Activated CD4-positive, alpha-beta T cell treated with anti-CD3 and anti-CD28 coated beads, Interleukin-2, amount 10 ng/mL, durations not matched to agents 24 days and 14 days (primary cell): ENCODE measurements around the gene GARIN5B. TPM values are rescaled to one million over a fixed set of nuclear protein-coding genes. Genes with fewer than 3 reads are reported as not detected.

Source experiments
- DNase-seq: peaks from one replicate; pipeline ENCODE4 v3.0.0; 2022
- H3K27ac Mint-ChIP-seq: one replicate; pipeline ENCODE4 v1.8.0; 2022; ENCODE audit warnings: mild to moderate bottlenecking, mixed read lengths
- H3K27me3 Mint-ChIP-seq: one replicate; pipeline ENCODE4 v1.8.0; 2022; ENCODE audit warnings: mixed read lengths
- H3K36me3 Mint-ChIP-seq: one replicate; pipeline ENCODE4 v1.8.0; 2022; ENCODE audit warnings: low read depth, mild to moderate bottlenecking, mixed read lengths
- H3K4me1 Mint-ChIP-seq: one replicate; pipeline ENCODE4 v1.8.0; 2021; ENCODE audit warnings: mixed read lengths
- H3K4me3 Mint-ChIP-seq: one replicate; pipeline ENCODE4 v1.8.0; 2022; ENCODE audit warnings: mild to moderate bottlenecking, moderate library complexity, mixed read lengths
- H3K9me3 Mint-ChIP-seq: one replicate; pipeline ENCODE4 v1.8.0; 2021; ENCODE audit warnings: mixed read lengths
- intact Hi-C: fragments of 100-400 bp; cut with micrococcal nuclease; formaldehyde crosslinking; loops from one replicate; pipeline ENCODE4 v1.15.1; 2023
- total RNA-seq: library from RNA; stranded (reverse); gene quantifications from 2 replicates; pipeline ENCODE4 v1.2.3, GENCODE V29; 2022

The GARIN5B gene
- total RNA-seq, 1 donor from 2014 or later = not detected

GRCh38 chr19:55384131-55384919, 21.3 kb upstream of the GARIN5B start, which contains the start of gene TMEM238:
Gene TMEM238 (minus strand): TSS chr19:55384292. CDS start chr19:55384259, 33 bp downstream.
- DNase-seq = peak; percentile 88
- H3K36me3 Mint-ChIP-seq = peaks cover 52% of the 10 kb centered on the region
- H3K27ac Mint-ChIP-seq = peak within 1 kb of the TSS; percentile 98
- intact Hi-C loops = loop anchor here (2.0 kb wide), 1 partner anchor 82 kb away; no protein-coding TSS in a partner anchor
- peaks cover 41% of the 10 kb centered on the region for H3K4me1 Mint-ChIP-seq
- H3K4me3 Mint-ChIP-seq = peak within 1 kb of the TSS; percentile 97
- H3K27me3 Mint-ChIP-seq = no peaks in the 10 kb centered on the region
- H3K9me3 Mint-ChIP-seq = peaks cover 6% of the 10 kb centered on the region

GRCh38 chr19:55383279-55384130, 20.4 kb upstream of the GARIN5B start:
- peak; percentile 86 for DNase-seq
- peak overlapping the region; percentile 95 for H3K27ac Mint-ChIP-seq
- peaks cover 45% of the 10 kb centered on the region for H3K36me3 Mint-ChIP-seq
- H3K27me3 Mint-ChIP-seq = no peaks in the 10 kb centered on the region
- peaks cover 6% of the 10 kb centered on the region for H3K9me3 Mint-ChIP-seq
- peak overlapping the region; percentile 94 for H3K4me3 Mint-ChIP-seq
- peaks cover 40% of the 10 kb centered on the region for H3K4me1 Mint-ChIP-seq
- intact Hi-C loops = loop anchor here (2.0 kb wide), 1 partner anchor 81 kb away; no protein-coding TSS in a partner anchor

- no peaks in the 10 kb centered on the region for H3K27me3 Mint-ChIP-seq
- intact Hi-C loops = no loop called here
- no peak for DNase-seq
- H3K9me3 Mint-ChIP-seq = peaks cover 6% of the 10 kb centered on the region
- H3K27ac Mint-ChIP-seq = peak overlapping the region; percentile 95
- peaks cover 36% of the 10 kb centered on the region for H3K36me3 Mint-ChIP-seq
- peaks cover 36% of the 10 kb centered on the region for H3K4me1 Mint-ChIP-seq
- peak overlapping the region; percentile 94 for H3K4me3 Mint-ChIP-seq
Observed at GRCh38 chr19:55382522-55383054, 19.5 kb upstream of the GARIN5B start.

GRCh38 chr19:55382013-55382412, 19.0 kb upstream of the GARIN5B start:
- peak overlapping the region; percentile 81 for H3K27ac Mint-ChIP-seq
- peak overlapping the region; percentile 94 for H3K4me3 Mint-ChIP-seq
- H3K4me1 Mint-ChIP-seq = peaks cover 33% of the 10 kb centered on the region
- H3K36me3 Mint-ChIP-seq = peaks cover 30% of the 10 kb centered on the region
- intact Hi-C loops = no loop called here
- H3K27me3 Mint-ChIP-seq = no peaks in the 10 kb centered on the region
- peaks cover 6% of the 10 kb centered on the region for H3K9me3 Mint-ChIP-seq
- DNase-seq = no peak

- intact Hi-C loops = no loop called here
- DNase-seq = no peak
Observed at GRCh38 chr19:55379174-55379573, 16.1 kb upstream of the GARIN5B start.

GRCh38 chr19:55377356-55378131, 14.5 kb upstream of the GARIN5B start:
- intact Hi-C loops = no loop called here
- Mint-ChIP-seq H3K9me3 (peaks cover 6% of the 10 kb centered on the region), H3K27me3 (peaks cover 10% of the 10 kb centered on the region), H3K4me1 (peaks cover 9% of the 10 kb centered on the region), H3K27ac (no peak overlapping the region), H3K36me3 (peaks cover 13% of the 10 kb centered on the region), H3K4me3 (no peak overlapping the region)
- DNase-seq = no peak

More at GRCh38 chr19:55379174-55379573, 16.1 kb upstream of the GARIN5B start:
- H3K27ac Mint-ChIP-seq = no peak overlapping the region
- H3K4me3 Mint-ChIP-seq = no peak overlapping the region
- H3K27me3 Mint-ChIP-seq = peaks cover 3% of the 10 kb centered on the region
- peaks cover 16% of the 10 kb centered on the region for H3K36me3 Mint-ChIP-seq
- peaks cover 6% of the 10 kb centered on the region for H3K9me3 Mint-ChIP-seq
- H3K4me1 Mint-ChIP-seq = peaks cover 16% of the 10 kb centered on the region

- Mint-ChIP-seq H3K4me1 (no peaks in the 10 kb centered on the region), H3K27ac (no peak within 1 kb of the TSS), H3K4me3 (no peak within 1 kb of the TSS), H3K9me3 (no peaks in the 10 kb centered on the region), H3K36me3 (peaks cover 3% of the 10 kb centered on the region), H3K27me3 (peaks cover 21% of the 10 kb centered on the region)
- intact Hi-C loops = no loop called here
- DNase-seq = no peak
Observed at GRCh38 chr19:55376241-55376933, 13.3 kb upstream of the GARIN5B start, which contains the start of gene TMEM190. Gene TMEM190 (plus strand): TSS chr19:55376826. CDS start chr19:55376854, 28 bp downstream.

- Mint-ChIP-seq H3K27ac (no peak overlapping the region), H3K36me3 (peaks cover 2% of the 10 kb centered on the region), H3K9me3 (no peaks in the 10 kb centered on the region), H3K27me3 (peaks cover 36% of the 10 kb centered on the region), H3K4me1 (peaks cover 7% of the 10 kb centered on the region), H3K4me3 (no peak overlapping the region)
- intact Hi-C loops = no loop called here
- no peak for DNase-seq
Observed at GRCh38 chr19:55373993-55374757, 11.1 kb upstream of the GARIN5B start.

- Mint-ChIP-seq H3K27ac (no peak overlapping the region), H3K4me3 (no peak overlapping the region), H3K4me1 (peaks cover 7% of the 10 kb centered on the region), H3K36me3 (peaks cover 2% of the 10 kb centered on the region), H3K9me3 (no peaks in the 10 kb centered on the region), H3K27me3 (peaks cover 42% of the 10 kb centered on the region)
- intact Hi-C loops = no loop called here
- no peak for DNase-seq
Observed at GRCh38 chr19:55373306-55373992, 10.4 kb upstream of the GARIN5B start.

- H3K36me3 Mint-ChIP-seq = peaks cover 2% of the 10 kb centered on the region
- H3K4me3 Mint-ChIP-seq = no peak overlapping the region
- H3K9me3 Mint-ChIP-seq = no peaks in the 10 kb centered on the region
- H3K27me3 Mint-ChIP-seq = peaks cover 48% of the 10 kb centered on the region
- no peak for DNase-seq
- peaks cover 7% of the 10 kb centered on the region for H3K4me1 Mint-ChIP-seq
- no peak overlapping the region for H3K27ac Mint-ChIP-seq
- intact Hi-C loops = no loop called here
Observed at GRCh38 chr19:55372316-55373081, 9.4 kb upstream of the GARIN5B start.

- intact Hi-C loops = no loop called here
- Mint-ChIP-seq H3K4me3 (peak within 1 kb of the TSS; percentile 69), H3K36me3 (peaks cover 2% of the 10 kb centered on the region), H3K4me1 (peaks cover 7% of the 10 kb centered on the region), H3K27me3 (peaks cover 51% of the 10 kb centered on the region), H3K27ac (no peak within 1 kb of the TSS), H3K9me3 (no peaks in the 10 kb centered on the region)
- no peak for DNase-seq
Observed at GRCh38 chr19:55370305-55370988, 7.4 kb upstream of the GARIN5B start, which contains the start of gene IL11. Gene IL11 (minus strand): TSS chr19:55370463. CDS start chr19:55370310, 153 bp downstream.
